ENCODE results near the gene GPC4.

The GPC4 gene

DNA sequence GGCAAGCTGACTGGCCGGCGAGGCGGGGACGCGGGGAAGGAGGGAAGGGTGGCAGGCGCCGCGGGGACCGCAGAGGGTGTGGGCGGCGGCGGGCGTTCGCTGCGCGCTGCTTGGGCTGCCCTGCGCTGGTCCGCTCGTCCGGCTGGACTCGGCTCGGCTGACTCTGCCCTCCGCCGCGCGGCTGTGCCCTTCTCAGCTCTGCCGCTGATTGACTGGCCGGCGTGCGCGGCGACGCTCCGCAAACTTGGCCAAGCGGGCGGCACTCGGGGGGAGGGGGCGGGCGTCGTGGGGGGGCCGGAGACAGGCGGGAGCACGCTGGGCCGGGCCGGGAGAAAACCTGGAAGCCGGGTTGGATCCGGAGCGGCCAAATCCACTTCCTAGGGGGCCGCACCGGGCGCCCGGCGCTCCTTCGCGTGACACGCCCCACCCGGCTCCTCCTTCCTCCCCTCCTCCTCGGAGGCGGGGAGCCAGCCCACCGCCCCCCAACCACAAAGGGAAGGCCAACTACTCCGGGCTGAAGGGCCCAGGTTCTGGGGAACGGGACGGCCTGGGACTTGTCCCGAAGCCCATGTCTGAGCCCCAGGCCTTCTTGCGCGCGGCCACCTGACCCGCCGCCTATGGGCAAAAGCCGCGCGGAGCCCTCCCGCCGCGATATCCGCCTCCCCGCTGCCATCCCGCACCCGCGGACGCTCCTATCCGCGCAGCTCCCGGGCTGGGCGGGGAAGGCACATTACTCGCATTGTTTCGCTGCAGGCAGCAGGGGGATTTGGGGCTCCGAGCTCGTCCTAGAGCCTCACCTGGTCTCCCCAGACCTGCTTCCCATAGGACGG is at the start of gene GPC4:
GPC4 (minus strand) TSS at position 214 of the 830 bp plus-strand sequence. CDS start 524 bp downstream, outside the sequence.
- no peak for TF ChIP-seq EGR1 (IDR thresholded peaks at IDR 0.05)
- TF ChIP-seq ZBTB7A (IDR thresholded peaks at IDR 0.05; ENCODE audit: low read depth), result 0 out of 2 replicates have a peak, but pooled peaks have one; percentile 65
- no peak for TF ChIP-seq RAD21 (IDR thresholded peaks at IDR 0.05; ENCODE audit: low read depth)
- no peak for TF ChIP-seq CREB1 (IDR thresholded peaks at IDR 0.05; ENCODE audit: low read depth)
- TF ChIP-seq, protein P1, sequence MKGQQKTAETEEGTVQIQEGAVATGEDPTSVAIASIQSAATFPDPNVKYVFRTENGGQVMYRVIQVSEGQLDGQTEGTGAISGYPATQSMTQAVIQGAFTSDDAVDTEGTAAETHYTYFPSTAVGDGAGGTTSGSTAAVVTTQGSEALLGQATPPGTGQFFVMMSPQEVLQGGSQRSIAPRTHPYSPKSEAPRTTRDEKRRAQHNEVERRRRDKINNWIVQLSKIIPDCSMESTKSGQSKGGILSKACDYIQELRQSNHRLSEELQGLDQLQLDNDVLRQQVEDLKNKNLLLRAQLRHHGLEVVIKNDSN (IDR thresholded peaks at IDR 0.05), result peak; percentile 55
- TF ChIP-seq FOXM1 (IDR thresholded peaks at IDR 0.05; ENCODE audit: borderline replicate concordance, low read depth), result no peak
- TF ChIP-seq TAF1 (IDR thresholded peaks at IDR 0.05; ENCODE audit: low read depth), result no peak

DNA sequence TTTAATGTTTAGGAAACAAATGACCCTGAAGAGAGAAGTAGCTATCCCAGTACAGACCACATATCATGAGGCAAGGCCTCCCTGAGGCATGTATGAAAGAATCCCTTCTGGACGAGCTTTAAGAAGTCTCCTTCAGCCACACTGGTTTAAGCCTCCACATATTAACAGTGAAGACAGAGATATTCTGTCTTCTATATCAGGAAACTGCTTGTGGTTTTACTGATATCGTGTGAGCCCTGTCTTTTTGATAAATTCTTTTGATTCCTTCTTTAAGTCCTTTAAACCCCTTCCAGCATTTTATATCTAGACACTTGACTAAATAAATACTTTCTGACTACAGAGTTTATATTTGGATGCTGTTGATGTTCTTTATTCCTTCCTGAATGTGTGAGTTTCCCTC is 45.9 kb upstream of the GPC4 start:
- TF ChIP-seq, protein P2, sequence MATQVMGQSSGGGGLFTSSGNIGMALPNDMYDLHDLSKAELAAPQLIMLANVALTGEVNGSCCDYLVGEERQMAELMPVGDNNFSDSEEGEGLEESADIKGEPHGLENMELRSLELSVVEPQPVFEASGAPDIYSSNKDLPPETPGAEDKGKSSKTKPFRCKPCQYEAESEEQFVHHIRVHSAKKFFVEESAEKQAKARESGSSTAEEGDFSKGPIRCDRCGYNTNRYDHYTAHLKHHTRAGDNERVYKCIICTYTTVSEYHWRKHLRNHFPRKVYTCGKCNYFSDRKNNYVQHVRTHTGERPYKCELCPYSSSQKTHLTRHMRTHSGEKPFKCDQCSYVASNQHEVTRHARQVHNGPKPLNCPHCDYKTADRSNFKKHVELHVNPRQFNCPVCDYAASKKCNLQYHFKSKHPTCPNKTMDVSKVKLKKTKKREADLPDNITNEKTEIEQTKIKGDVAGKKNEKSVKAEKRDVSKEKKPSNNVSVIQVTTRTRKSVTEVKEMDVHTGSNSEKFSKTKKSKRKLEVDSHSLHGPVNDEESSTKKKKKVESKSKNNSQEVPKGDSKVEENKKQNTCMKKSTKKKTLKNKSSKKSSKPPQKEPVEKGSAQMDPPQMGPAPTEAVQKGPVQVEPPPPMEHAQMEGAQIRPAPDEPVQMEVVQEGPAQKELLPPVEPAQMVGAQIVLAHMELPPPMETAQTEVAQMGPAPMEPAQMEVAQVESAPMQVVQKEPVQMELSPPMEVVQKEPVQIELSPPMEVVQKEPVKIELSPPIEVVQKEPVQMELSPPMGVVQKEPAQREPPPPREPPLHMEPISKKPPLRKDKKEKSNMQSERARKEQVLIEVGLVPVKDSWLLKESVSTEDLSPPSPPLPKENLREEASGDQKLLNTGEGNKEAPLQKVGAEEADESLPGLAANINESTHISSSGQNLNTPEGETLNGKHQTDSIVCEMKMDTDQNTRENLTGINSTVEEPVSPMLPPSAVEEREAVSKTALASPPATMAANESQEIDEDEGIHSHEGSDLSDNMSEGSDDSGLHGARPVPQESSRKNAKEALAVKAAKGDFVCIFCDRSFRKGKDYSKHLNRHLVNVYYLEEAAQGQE (IDR thresholded peaks at IDR 0.05; ENCODE audit: low read depth), result no peak
- TF ChIP-seq, protein P1 (IDR thresholded peaks at IDR 0.05), result no peak
- TF ChIP-seq RAD21 (IDR thresholded peaks at IDR 0.05; ENCODE audit: low read depth), result no peak
- TF ChIP-seq NFIC (IDR thresholded peaks at IDR 0.05), result no peak
- no peak for TF ChIP-seq TEAD4 (IDR thresholded peaks at IDR 0.05)
- no peak for TF ChIP-seq FOXM1 (IDR thresholded peaks at IDR 0.05; ENCODE audit: borderline replicate concordance, low read depth)
- TF ChIP-seq CEBPB (IDR thresholded peaks at IDR 0.05), result no peak
- no peak for TF ChIP-seq ZBTB7A (IDR thresholded peaks at IDR 0.05; ENCODE audit: low read depth)
- no peak for TF ChIP-seq YY1 (IDR thresholded peaks at IDR 0.05; ENCODE audit: low read depth)
- no peak for TF ChIP-seq TAF1 (IDR thresholded peaks at IDR 0.05; ENCODE audit: low read depth)
- TF ChIP-seq EGR1 (IDR thresholded peaks at IDR 0.05), result no peak
- TF ChIP-seq, protein P3, sequence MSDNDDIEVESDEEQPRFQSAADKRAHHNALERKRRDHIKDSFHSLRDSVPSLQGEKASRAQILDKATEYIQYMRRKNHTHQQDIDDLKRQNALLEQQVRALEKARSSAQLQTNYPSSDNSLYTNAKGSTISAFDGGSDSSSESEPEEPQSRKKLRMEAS (IDR thresholded peaks at IDR 0.05), result no peak
- no peak for TF ChIP-seq CREB1 (IDR thresholded peaks at IDR 0.05; ENCODE audit: low read depth)
- TF ChIP-seq TCF12 (IDR thresholded peaks at IDR 0.05; ENCODE audit: low read depth), result no peak
- TF ChIP-seq EP300 (IDR thresholded peaks at IDR 0.05; ENCODE audit: borderline replicate concordance), result no peak

DNA sequence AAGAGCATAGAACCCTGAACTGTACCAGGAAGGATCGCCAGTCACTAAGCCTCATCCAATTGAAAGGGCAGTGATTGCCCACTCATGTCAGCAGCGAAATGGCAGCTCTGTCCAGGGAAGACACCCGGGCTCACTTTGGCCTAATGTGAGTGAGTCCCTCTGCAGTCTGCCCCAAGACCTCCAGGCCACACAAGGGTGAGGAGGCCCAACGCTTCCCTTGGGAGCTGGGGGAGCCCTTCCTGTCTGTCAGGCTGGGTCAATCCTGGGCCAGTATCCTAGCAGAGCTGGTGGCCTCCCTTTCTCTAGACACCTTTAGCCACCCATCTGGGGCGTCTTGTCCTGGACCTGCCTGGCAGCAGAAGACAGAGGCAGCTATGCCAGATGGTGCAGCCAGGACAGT is 39.6 kb upstream of the GPC4 start:
- TF ChIP-seq, protein P2 (IDR thresholded peaks at IDR 0.05; ENCODE audit: low read depth), result no peak
- TF ChIP-seq EGR1 (IDR thresholded peaks at IDR 0.05) (no peak), FOXM1 (IDR thresholded peaks at IDR 0.05; ENCODE audit: borderline replicate concordance, low read depth) (no peak), TEAD4 (IDR thresholded peaks at IDR 0.05) (no peak), TAF1 (IDR thresholded peaks at IDR 0.05; ENCODE audit: low read depth) (no peak), TCF12 (IDR thresholded peaks at IDR 0.05; ENCODE audit: low read depth) (no peak), ZBTB7A (IDR thresholded peaks at IDR 0.05; ENCODE audit: low read depth) (no peak), EP300 (IDR thresholded peaks at IDR 0.05; ENCODE audit: borderline replicate concordance) (no peak), YY1 (IDR thresholded peaks at IDR 0.05; ENCODE audit: low read depth) (no peak)

DNA sequence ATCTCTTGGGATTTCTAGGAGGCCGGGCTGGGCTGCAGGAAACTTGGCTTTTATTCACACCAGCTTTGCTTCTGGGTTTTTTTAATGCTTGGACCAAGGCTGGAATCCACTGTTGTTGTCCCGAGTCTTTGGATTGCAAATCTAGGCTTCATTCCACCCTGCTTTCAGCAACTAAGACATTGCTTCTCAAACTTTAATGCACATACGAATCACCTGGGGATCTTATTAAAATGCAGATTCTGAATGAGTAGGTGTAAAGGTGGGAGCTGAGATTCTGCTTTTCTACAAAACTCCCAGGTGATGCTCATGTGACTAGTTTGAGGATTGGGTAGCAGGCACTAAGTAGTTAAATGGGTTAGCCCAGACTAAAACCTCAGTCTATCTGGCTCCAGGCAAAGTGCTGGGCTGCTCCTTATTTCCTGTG is 39.2 kb upstream of the GPC4 start:
- no peak for TF ChIP-seq TAF1 (IDR thresholded peaks at IDR 0.05; ENCODE audit: low read depth)
- TF ChIP-seq CEBPB (IDR thresholded peaks at IDR 0.05), result no peak
- no peak for TF ChIP-seq TEAD4 (IDR thresholded peaks at IDR 0.05)
- no peak for TF ChIP-seq TCF12 (IDR thresholded peaks at IDR 0.05; ENCODE audit: low read depth)
- TF ChIP-seq, protein P2 (IDR thresholded peaks at IDR 0.05; ENCODE audit: low read depth), result no peak
- TF ChIP-seq ZBTB7A (IDR thresholded peaks at IDR 0.05; ENCODE audit: low read depth), result no peak
- TF ChIP-seq YY1 (IDR thresholded peaks at IDR 0.05; ENCODE audit: low read depth), result no peak
- no peak for TF ChIP-seq EGR1 (IDR thresholded peaks at IDR 0.05)
- TF ChIP-seq RAD21 (IDR thresholded peaks at IDR 0.05; ENCODE audit: low read depth), result no peak
- no peak for TF ChIP-seq NFIC (IDR thresholded peaks at IDR 0.05)
- no peak for TF ChIP-seq EP300 (IDR thresholded peaks at IDR 0.05; ENCODE audit: borderline replicate concordance)
- no peak for TF ChIP-seq FOXM1 (IDR thresholded peaks at IDR 0.05; ENCODE audit: borderline replicate concordance, low read depth)
- TF ChIP-seq CREB1 (IDR thresholded peaks at IDR 0.05; ENCODE audit: low read depth), result no peak
- TF ChIP-seq, protein P3 (IDR thresholded peaks at IDR 0.05), result no peak
- TF ChIP-seq, protein P1 (IDR thresholded peaks at IDR 0.05), result no peak

All from Ishikawa (cell line).